ENCODE measurements around the gene TLCD4. TPM values are rescaled to one million over a fixed set of nuclear protein-coding genes. Genes with fewer than 3 reads are reported as not detected.
A peak's percentile ranks its signal among the peaks of the same experiment; 100 is the strongest.
"Not testable (repeated sequence)": the region's sequence is repeated elsewhere in the genome, so short reads cannot be mapped to it uniquely, and the experiment has no call there.

TLCD4 gene
- polyA plus RNA-seq (ENCODE audit: insufficient read length in 3 of 3), result 1 to 10 TPM; 6.3 to 6.8 (median 6.7) TPM

- peak; percentile 27 to 58 (median 52) for DNase-seq (ENCODE audit: low read depth in 3 of 3, low spot score in 2 of 3)
Measured at GRCh38 chr1:95117207-95118066, at the start of gene TLCD4. Gene TLCD4, plus strand, starts transcription at chr1:95117355. Its CDS starts 26,547 bp downstream, at chr1:95143902.

- no peak for DNase-seq (ENCODE audit: low read depth in 3 of 3, low spot score in 2 of 3)
Measured at GRCh38 chr1:95067568-95067967, 49.6 kb upstream of the TLCD4 start.

- DNase-seq (ENCODE audit: low read depth in 3 of 3, low spot score in 2 of 3), result no peak
Measured at GRCh38 chr1:95068956-95069709, 48.0 kb upstream of the TLCD4 start.

GRCh38 chr1:95069710-95070093, 47.5 kb upstream of the TLCD4 start:
- no peak for DNase-seq (ENCODE audit: low read depth in 3 of 3, low spot score in 2 of 3)

GRCh38 chr1:95071539-95071938, 45.6 kb upstream of the TLCD4 start:
- DNase-seq (ENCODE audit: low read depth in 3 of 3, low spot score in 2 of 3), result no peak

- DNase-seq (ENCODE audit: low read depth in 3 of 3, low spot score in 2 of 3), result no peak
Measured at GRCh38 chr1:95072117-95072516, 45.0 kb upstream of the TLCD4 start.

- DNase-seq (ENCODE audit: low read depth in 3 of 3, low spot score in 2 of 3), result peak; percentile 96 to 97 (median 96)
Measured at GRCh38 chr1:95072532-95073419, 44.4 kb upstream of the TLCD4 start, which contains the start of gene ALG14. Gene ALG14, minus strand, starts transcription at chr1:95072951. Its CDS starts 53 bp downstream, at chr1:95072898.

GRCh38 chr1:95073446-95073845, 43.7 kb upstream of the TLCD4 start:
- no peak for DNase-seq (ENCODE audit: low read depth in 3 of 3, low spot score in 2 of 3)

GRCh38 chr1:95076034-95076433, 41.1 kb upstream of the TLCD4 start:
- DNase-seq (ENCODE audit: low read depth in 3 of 3, low spot score in 2 of 3), result no peak

GRCh38 chr1:95080446-95080845, 36.7 kb upstream of the TLCD4 start:
- no peak for DNase-seq (ENCODE audit: low read depth in 3 of 3, low spot score in 2 of 3)

- no peak for DNase-seq (ENCODE audit: low read depth in 3 of 3, low spot score in 2 of 3)
Measured at GRCh38 chr1:95080879-95081278, 36.3 kb upstream of the TLCD4 start.

GRCh38 chr1:95084317-95085176, 32.6 kb upstream of the TLCD4 start:
- peak in 1 of 3 donors; percentile 33 for DNase-seq (ENCODE audit: low read depth in 3 of 3, low spot score in 2 of 3)

GRCh38 chr1:95085376-95085775, 31.8 kb upstream of the TLCD4 start:
- no peak for DNase-seq (ENCODE audit: low read depth in 3 of 3, low spot score in 2 of 3)

- DNase-seq (ENCODE audit: low read depth in 3 of 3, low spot score in 2 of 3), result no peak
Measured at GRCh38 chr1:95086949-95087533, 30.1 kb upstream of the TLCD4 start.

- no peak for DNase-seq (ENCODE audit: low read depth in 3 of 3, low spot score in 2 of 3)
Measured at GRCh38 chr1:95088303-95088702, 28.9 kb upstream of the TLCD4 start.

GRCh38 chr1:95089650-95090287, 27.4 kb upstream of the TLCD4 start:
- no peak for DNase-seq (ENCODE audit: low read depth in 3 of 3, low spot score in 2 of 3)

- not testable (repeated sequence) for DNase-seq (ENCODE audit: low read depth in 3 of 3, low spot score in 2 of 3)
Measured at GRCh38 chr1:95091290-95091689, 25.9 kb upstream of the TLCD4 start.

GRCh38 chr1:95092891-95093290, 24.3 kb upstream of the TLCD4 start:
- DNase-seq (ENCODE audit: low read depth in 3 of 3, low spot score in 2 of 3), result not testable (repeated sequence)

GRCh38 chr1:95093296-95093695, 23.9 kb upstream of the TLCD4 start:
- no peak for DNase-seq (ENCODE audit: low read depth in 3 of 3, low spot score in 2 of 3)

Measured in right renal cortex interstitium (tissue), 3 donors.